OCI-LY1 (cell line): ENCODE measurements around the gene TXNL4A.

Experiments
- H2AFZ ChIP-seq: fragments of 200-600 bp; sonication (generic), shearing (Covaris generic); 2 replicates; pipeline ENCODE4 v1.6.0; 2014; ENCODE audit warnings: antibody characterized with exemption, mild to moderate bottlenecking, low read length
- H3F3A ChIP-seq: fragments of 200-600 bp; sonication (generic), shearing (Covaris generic); 2 replicates; pipeline ENCODE4 v1.6.0; 2014; ENCODE audit warnings: mild to moderate bottlenecking, antibody characterized with exemption, low read length, moderate library complexity; ENCODE audit not compliant: insufficient read depth
- H3K27ac ChIP-seq: fragments of 200-600 bp; sonication (generic); 2 replicates; pipeline ENCODE4 v1.5.1; 2014; ENCODE audit warnings: low read length, mixed run types, mild to moderate bottlenecking, low read depth; ENCODE audit not compliant: poor library complexity, severe bottlenecking
- H3K27me3 ChIP-seq: fragments of 200-600 bp; sonication (generic); 2 replicates; pipeline ENCODE4 v1.6.0; 2014; ENCODE audit warnings: antibody characterized with exemption, mild to moderate bottlenecking, low read length, moderate library complexity; ENCODE audit not compliant: insufficient read depth
- H3K36me3 ChIP-seq: fragments of 200-600 bp; sonication (generic); 2 replicates; pipeline ENCODE4 v1.6.1; 2014; ENCODE audit warnings: mild to moderate bottlenecking, antibody characterized with exemption, low read length, moderate library complexity, mixed read lengths; ENCODE audit not compliant: insufficient read depth
- H3K4me1 ChIP-seq: fragments of 200-600 bp; sonication (generic); 2 replicates; pipeline ENCODE4 v1.5.1; 2014; ENCODE audit warnings: mild to moderate bottlenecking, low read length, moderate library complexity; ENCODE audit not compliant: insufficient read depth, severe bottlenecking
- H3K4me2 ChIP-seq: fragments of 200-600 bp; sonication (generic), shearing (Covaris generic); 2 replicates; pipeline ENCODE4 v1.6.1; 2014; ENCODE audit warnings: low read length
- H3K4me3 ChIP-seq: fragments of 200-600 bp; sonication (generic); 2 replicates; pipeline ENCODE4 v1.5.1; 2014; ENCODE audit warnings: low read length, low read depth, mild to moderate bottlenecking, mixed read lengths; ENCODE audit not compliant: poor library complexity, severe bottlenecking
- H3K79me2 ChIP-seq: fragments of 200-600 bp; shearing (Covaris generic); 2 replicates; pipeline ENCODE4 v1.6.1; 2016; ENCODE audit warnings: mixed run types, low read length, mixed read lengths; ENCODE audit not compliant: insufficient read depth
- H3K9ac ChIP-seq: fragments of 200-600 bp; sonication (generic), shearing (Covaris generic); 2 replicates; pipeline ENCODE4 v1.6.1; 2014; ENCODE audit warnings: mild to moderate bottlenecking, low read length, mixed read lengths
- H3K9me2 ChIP-seq: fragments of 200-600 bp; sonication (generic), shearing (Covaris generic); 2 replicates; pipeline ENCODE4 v1.6.1; 2014; ENCODE audit warnings: low read depth, mild to moderate bottlenecking, low read length, mixed read lengths
- H3K9me3 ChIP-seq: fragments of 200-600 bp; shearing (Covaris generic); 2 replicates; pipeline ENCODE4 v1.6.1; 2014; ENCODE audit warnings: low read length, mixed read lengths
- H4K20me1 ChIP-seq: fragments of 200-600 bp; sonication (generic), shearing (Covaris generic); 2 replicates; pipeline ENCODE4 v1.6.0; 2016; ENCODE audit warnings: mild to moderate bottlenecking, low read length; ENCODE audit not compliant: insufficient read depth
- CTCF ChIP-seq: fragments of 200-600 bp; sonication (generic), shearing (Covaris generic); IDR thresholded peaks from 2 replicates; pipeline ENCODE4 v1.5.1; 2017; ENCODE audit warnings: mild to moderate bottlenecking, antibody characterized with exemption, low read length, moderate library complexity, mixed read lengths
- EZH2 ChIP-seq: fragments of 200-600 bp; sonication (generic), shearing (Covaris generic); IDR thresholded peaks from 2 replicates; pipeline ENCODE4 v1.8.0; 2017; ENCODE audit warnings: borderline replicate concordance, mixed run types, mild to moderate bottlenecking, antibody characterized with exemption, low read length, moderate library complexity, mixed read lengths

Gene TXNL4A

DNA sequence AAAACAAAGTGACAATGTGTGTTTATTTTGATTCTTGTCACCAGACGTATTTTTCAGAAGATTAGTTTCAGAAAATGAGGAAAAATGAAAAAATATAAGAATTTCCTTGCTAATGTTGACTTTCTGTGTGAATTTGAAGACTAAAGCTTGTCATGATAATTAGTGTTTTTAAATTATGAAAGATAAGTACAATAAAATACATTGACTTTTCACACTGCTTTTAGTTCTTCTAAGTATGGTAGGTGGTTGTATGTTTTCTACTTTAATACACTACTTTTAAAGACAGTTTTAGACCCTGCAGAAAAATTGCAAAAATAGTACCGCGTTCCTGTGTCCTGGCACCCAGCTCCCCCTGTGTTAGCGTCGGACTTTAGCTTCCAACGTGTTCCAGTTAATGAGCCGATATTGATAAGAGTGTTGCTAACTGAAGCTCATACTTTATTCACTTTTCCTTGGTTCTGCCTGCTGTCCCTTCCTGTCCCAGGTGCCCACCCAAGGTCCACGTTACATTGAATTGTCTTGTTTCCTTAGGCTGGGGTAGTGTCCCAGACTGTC lies 46.6 kb upstream of the TXNL4A start:
- Histone ChIP-seq H3K9me2 (no peaks in the 10 kb centered on the region), H3K36me3 (peaks cover 34% of the 10 kb centered on the region), H2AFZ (no peak overlapping the region), H3K4me3 (peak overlapping the region; percentile 79), H4K20me1 (no peaks in the 10 kb centered on the region), H3F3A (no peaks in the 10 kb centered on the region), H3K9me3 (no peaks in the 10 kb centered on the region), H3K4me2 (peak overlapping the region; percentile 83), H3K27ac (peak overlapping the region; percentile 29), H3K9ac (peak overlapping the region; percentile 78), H3K4me1 (peaks cover 17% of the 10 kb centered on the region), H3K79me2 (peaks cover 18% of the 10 kb centered on the region), H3K27me3 (no peaks in the 10 kb centered on the region)
- no peak for TF ChIP-seq EZH2
- no peak for TF ChIP-seq CTCF

DNA sequence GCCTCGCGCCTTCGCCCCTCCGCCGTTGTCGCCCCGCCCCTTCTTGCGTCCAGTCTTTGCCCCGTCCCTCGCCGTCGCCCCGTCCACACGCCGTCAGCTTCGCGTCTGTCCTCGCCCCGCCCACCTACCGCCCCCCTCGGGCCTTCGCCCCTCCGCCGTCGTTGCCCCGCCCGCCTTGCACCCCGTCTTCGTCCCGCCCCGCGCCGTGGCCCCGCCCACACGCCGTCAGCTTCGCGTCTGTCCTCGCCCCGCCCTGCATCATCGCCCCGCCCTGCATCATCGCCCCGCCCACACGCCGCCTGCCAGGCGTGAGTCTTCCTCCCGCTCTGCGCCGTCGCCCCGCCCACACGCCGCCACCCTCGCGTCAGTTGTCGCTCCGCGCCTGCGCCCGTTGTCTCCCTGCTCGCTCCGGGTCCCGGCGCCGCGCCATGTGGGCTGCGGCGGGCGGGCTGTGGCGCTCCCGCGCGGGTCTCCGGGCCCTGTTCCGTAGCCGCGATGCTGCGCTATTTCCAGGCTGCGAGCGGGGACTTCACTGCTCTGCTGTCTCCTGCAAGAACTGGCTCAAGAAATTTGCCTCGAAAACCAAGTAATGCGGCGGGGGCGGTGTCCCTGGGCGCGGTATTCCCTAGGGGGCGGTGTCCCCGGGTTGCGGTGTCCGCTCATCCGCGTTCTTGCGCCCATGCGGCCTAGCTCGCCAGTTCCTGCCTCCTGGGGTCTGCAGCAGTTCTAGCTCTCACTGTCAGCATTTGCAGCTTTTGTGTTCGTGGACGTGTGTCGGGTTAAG lies 45.9 kb upstream of the TXNL4A start, which contains the start of gene RBFA:
Gene RBFA (plus strand): TSS at position 367 of the 784 bp plus-strand sequence. CDS start 62 bp downstream, at position 429.
- Histone ChIP-seq H3K36me3 (peaks cover 28% of the 10 kb centered on the region), H3K27ac (peak within 1 kb of the TSS; percentile 29), H3K4me2 (peak within 1 kb of the TSS; percentile 96), H3K9me2 (no peaks in the 10 kb centered on the region), H3K4me1 (peaks cover 17% of the 10 kb centered on the region), H2AFZ (peak within 1 kb of the TSS; percentile 52; the same call in 1 of the 2 replicates), H3K27me3 (no peaks in the 10 kb centered on the region), H3K79me2 (peaks cover 18% of the 10 kb centered on the region), H3K4me3 (peak within 1 kb of the TSS; percentile 79), H4K20me1 (no peaks in the 10 kb centered on the region), H3K9ac (peak within 1 kb of the TSS; percentile 80), H3F3A (no peaks in the 10 kb centered on the region), H3K9me3 (no peaks in the 10 kb centered on the region)
- peak; percentile 50 for TF ChIP-seq CTCF
- no peak for TF ChIP-seq EZH2

- no peaks in the 10 kb centered on the region for H3K9me2 ChIP-seq
- H3K4me1 ChIP-seq, result peaks cover 17% of the 10 kb centered on the region
- peak overlapping the region; percentile 96 for H3K4me2 ChIP-seq
- H3K4me3 ChIP-seq, result peak overlapping the region; percentile 79
- no peak for TF ChIP-seq EZH2
- TF ChIP-seq CTCF, result no peak
- H3K27ac ChIP-seq, result peak overlapping the region; percentile 26
- H3K27me3 ChIP-seq, result no peaks in the 10 kb centered on the region
- no peaks in the 10 kb centered on the region for H3F3A ChIP-seq
- peak overlapping the region; percentile 52; the same call in 1 of the 2 replicates for H2AFZ ChIP-seq
- no peaks in the 10 kb centered on the region for H3K9me3 ChIP-seq
- peaks cover 20% of the 10 kb centered on the region for H3K36me3 ChIP-seq
- peak overlapping the region; percentile 80 for H3K9ac ChIP-seq
- peaks cover 18% of the 10 kb centered on the region for H3K79me2 ChIP-seq
- no peaks in the 10 kb centered on the region for H4K20me1 ChIP-seq
Observed at GRCh38 chr18:80033181-80034067, 45.1 kb upstream of the TXNL4A start.
